Measurements from ENCODE around the gene LRP3. TPM values are rescaled to one million over a fixed set of nuclear protein-coding genes. Genes with fewer than 3 reads are reported as not detected.

LRP3 gene
- polyA plus RNA-seq, 1 donor from 2014 or later, result 60.1 TPM

GRCh38 chr19:33205110-33205509, 11.0 kb downstream of the LRP3 start:
- no peak overlapping the region for H3K9ac ChIP-seq (ENCODE audit: low read length)
- H3K27ac ChIP-seq (ENCODE audit: low read length), result no peak overlapping the region
- H3K79me2 ChIP-seq (replicated peaks; ENCODE audit: insufficient read depth, low read length), result no peaks in the 10 kb centered on the region
- no peaks in the 10 kb centered on the region for H3K9me2 ChIP-seq (ENCODE audit: insufficient read depth, low read length)
- H3K36me3 ChIP-seq (ENCODE audit: insufficient read depth, low read length), result peaks cover 6% of the 10 kb centered on the region
- no peaks in the 10 kb centered on the region for H3K9me3 ChIP-seq (ENCODE audit: low read length)
- no peak overlapping the region for H3K4me2 ChIP-seq (ENCODE audit: low read length)
- no peak overlapping the region for H2AFZ ChIP-seq (ENCODE audit: low read depth, low read length)
- H3K4me3 ChIP-seq (ENCODE audit: low read length), result no peak overlapping the region
- no peaks in the 10 kb centered on the region for H3F3A ChIP-seq (ENCODE audit: insufficient read depth, low read length, poor library complexity, severe bottlenecking)
- TF ChIP-seq EZH2 (IDR thresholded peaks at IDR 0.05; ENCODE audit: borderline replicate concordance, insufficient read depth, low read length, poor library complexity, severe bottlenecking) (no peak), EP300 (conservative IDR thresholded peaks at IDR 0.05; ENCODE audit: poor library complexity, severe bottlenecking) (no peak), CTCF (IDR thresholded peaks at IDR 0.05; ENCODE audit: poor library complexity, severe bottlenecking) (no peak), TAF1 (IDR thresholded peaks at IDR 0.05; ENCODE audit: low read depth) (no peak)
- no peaks in the 10 kb centered on the region for H4K20me1 ChIP-seq (ENCODE audit: insufficient read depth)
- no peaks in the 10 kb centered on the region for H3K27me3 ChIP-seq (ENCODE audit: insufficient read depth, low read depth, low read length)

- no peak overlapping the region for H3K27ac ChIP-seq (ENCODE audit: low read length)
- no peak overlapping the region for H3K9ac ChIP-seq (ENCODE audit: low read length)
- H3K79me2 ChIP-seq (replicated peaks; ENCODE audit: insufficient read depth, low read length), result no peaks in the 10 kb centered on the region
- no peaks in the 10 kb centered on the region for H4K20me1 ChIP-seq (ENCODE audit: insufficient read depth)
- no peak overlapping the region for H3K4me3 ChIP-seq (ENCODE audit: low read length)
- H3K9me3 ChIP-seq (ENCODE audit: low read length), result no peaks in the 10 kb centered on the region
- H2AFZ ChIP-seq (ENCODE audit: low read depth, low read length), result no peak overlapping the region
- no peak overlapping the region for H3K4me2 ChIP-seq (ENCODE audit: low read length)
- no peaks in the 10 kb centered on the region for H3K27me3 ChIP-seq (ENCODE audit: insufficient read depth, low read depth, low read length)
- no peaks in the 10 kb centered on the region for H3F3A ChIP-seq (ENCODE audit: insufficient read depth, low read length, poor library complexity, severe bottlenecking)
- TF ChIP-seq MXI1 (conservative IDR thresholded peaks at IDR 0.05; ENCODE audit: poor library complexity, severe bottlenecking) (no peak), EZH2 (IDR thresholded peaks at IDR 0.05; ENCODE audit: borderline replicate concordance, insufficient read depth, low read length, poor library complexity, severe bottlenecking) (no peak), EP300 (conservative IDR thresholded peaks at IDR 0.05; ENCODE audit: poor library complexity, severe bottlenecking) (no peak), SMC3 (conservative IDR thresholded peaks at IDR 0.05; ENCODE audit: poor library complexity) (no peak), REST (IDR thresholded peaks at IDR 0.05; ENCODE audit: borderline replicate concordance) (no peak), CTCF (IDR thresholded peaks at IDR 0.05; ENCODE audit: poor library complexity, severe bottlenecking) (no peak), POLR2AphosphoS5 (IDR thresholded peaks at IDR 0.05) (no peak), TAF1 (IDR thresholded peaks at IDR 0.05; ENCODE audit: low read depth) (no peak), RAD21 (conservative IDR thresholded peaks at IDR 0.05) (no peak)
- peaks cover 6% of the 10 kb centered on the region for H3K36me3 ChIP-seq (ENCODE audit: insufficient read depth, low read length)
- no peaks in the 10 kb centered on the region for H3K9me2 ChIP-seq (ENCODE audit: insufficient read depth, low read length)
These were observed 11.6 kb downstream of the LRP3 start for GRCh38 chr19:33205531-33206260.

All from neural cell (in vitro differentiated cells).